OCI-LY7 (cell line): Measurements from ENCODE around the gene TRIM72.

Experiments
- CTCF ChIP-seq: fragments of 200-600 bp; sonication (generic); conservative IDR thresholded peaks from 2 replicates; pipeline ENCODE4 v1.5.1; 2014; ENCODE audit warnings: mild to moderate bottlenecking, antibody characterized with exemption, low read length, moderate library complexity, mixed read lengths
- EZH2phosphoT487 ChIP-seq: fragments of 200-600 bp; sonication (generic); IDR thresholded peaks from 2 replicates; pipeline ENCODE4 v1.6.1; 2018; ENCODE audit warnings: low read depth, borderline replicate concordance, mild to moderate bottlenecking, mixed run types, antibody characterized with exemption, low read length, moderate library complexity, mixed read lengths

GRCh38 chr16:31186930-31187807 is 26.8 kb upstream of the TRIM72 start:
- no peak for TF ChIP-seq CTCF
- no peak for TF ChIP-seq EZH2phosphoT487
